Transverse colon (tissue), 4 donors: ENCODE results near the gene NACA2. TPM values are rescaled to one million over a fixed set of nuclear protein-coding genes. Genes with fewer than 3 reads are reported as not detected.

Experiments
- DNase-seq: peaks from one replicate; pipeline ENCODE4 v3.0.0-alpha.2; 2019
- H3K27ac ChIP-seq, 4 donors: fragments of 200-600 bp; sonication (generic); 2 replicates each; pipeline ENCODE4 v1.5.1; 2016 to 2018; ENCODE audit warnings: inconsistent platforms in 4 of 4
- H3K27me3 ChIP-seq: fragments of 200-600 bp; sonication (generic); 2 replicates; pipeline ENCODE4 v1.5.1; 2017; ENCODE audit warnings: inconsistent platforms
- H3K36me3 ChIP-seq, 4 donors: fragments of 200-600 bp; sonication (generic); 2 replicates each; pipeline ENCODE4 v1.5.1; 2017 to 2019; ENCODE audit warnings: inconsistent platforms in 4 of 4
- H3K4me1 ChIP-seq, 4 donors: fragments of 200-600 bp; sonication (generic); 2 replicates each; pipeline ENCODE4 v1.5.1; 2017 to 2020; ENCODE audit warnings: inconsistent platforms in 4 of 4
- H3K4me3 ChIP-seq, 4 donors: fragments of 200-600 bp; sonication (generic); 1 replicate in 1 of 4; 2 replicates in 3 of 4; pipeline versions ENCODE4 v1.5.1 to v1.6.1; 2017 to 2019; ENCODE audit warnings: inconsistent platforms in 4 of 4
- H3K9me3 ChIP-seq, 2 donors: fragments of 200-600 bp; sonication (generic); 2 replicates each; pipeline ENCODE4 v1.5.1; 2017 to 2019; ENCODE audit warnings: inconsistent platforms in 2 of 2
- EP300 ChIP-seq: sonication (generic); formaldehyde crosslinking; IDR thresholded peaks from one replicate; pipeline ENCODE4 v1.6.1; 2017; ENCODE audit warnings: antibody characterized with exemption, low read depth
- POLR2A ChIP-seq: fragments of 450-650 bp; IDR thresholded peaks from one replicate; pipeline ENCODE4 v1.6.1; 2016; ENCODE audit warnings: antibody characterized with exemption, mild to moderate bottlenecking, moderate library complexity
- POLR2AphosphoS5 ChIP-seq, 3 donors: sonication (generic); formaldehyde crosslinking; IDR thresholded peaks; one replicate each; pipeline ENCODE4 v1.6.1; 2016; ENCODE audit warnings: antibody characterized with exemption in 3 of 3
- WGBS, 2 donors: methylation state at CpG; one replicate each; pipeline ENCODE4 v1.1.5; 2018; ENCODE audit warnings: low coverage in 1 of 2; 5-methylcytosine and 5-hydroxymethylcytosine counted together
- in situ Hi-C, 4 donors: fragments of 200-750 bp; cut with MboI; loops; one replicate each; pipeline versions ENCODE4 v1.15.0 to v1.15.1; 2017; ENCODE audit warnings: low sequenced_read_pairs in 3 of 4, low pct_ligation_motif_present in 1 of 4, low pct_unique_long_range_greater_than_20kb in 1 of 4
- intact Hi-C: fragments of 100-400 bp; cut with DNase I; formaldehyde crosslinking; loops from one replicate; pipeline ENCODE4 v1.15.1; 2023; ENCODE audit warnings: low total_unique reads
- total RNA-seq, 4 donors: library from RNA; depleted of rRNA; stranded (reverse); fragments of >200 nt; gene quantifications; one replicate each; pipeline ENCODE4 v1.1.0, GENCODE V29; 2016
- TF ChIP-seq, protein P1 (sequence below), 5 experiments: fragments of 200-600 bp in 3 of 5; fragments of 450-650 bp in 2 of 5; sonication (generic) in 3 of 5; IDR thresholded peaks; 1 replicate in 2 of 5; 2 replicates in 3 of 5; pipeline ENCODE4 v1.5.1; 2016 to 2017; ENCODE audit warnings: antibody characterized with exemption in 5 of 5, inconsistent platforms in 3 of 5, mild to moderate bottlenecking in 2 of 5, moderate library complexity in 1 of 5

Gene NACA2
- total RNA-seq = not detected

- in situ Hi-C loops (no loop called here), intact Hi-C loops (no loop called here)
Measured at GRCh38 chr17:61591018-61591417, at the start of gene NACA2. Gene NACA2, minus strand, starts transcription at chr17:61591219. Its CDS starts 39 bp downstream, at chr17:61591180.

DNA sequence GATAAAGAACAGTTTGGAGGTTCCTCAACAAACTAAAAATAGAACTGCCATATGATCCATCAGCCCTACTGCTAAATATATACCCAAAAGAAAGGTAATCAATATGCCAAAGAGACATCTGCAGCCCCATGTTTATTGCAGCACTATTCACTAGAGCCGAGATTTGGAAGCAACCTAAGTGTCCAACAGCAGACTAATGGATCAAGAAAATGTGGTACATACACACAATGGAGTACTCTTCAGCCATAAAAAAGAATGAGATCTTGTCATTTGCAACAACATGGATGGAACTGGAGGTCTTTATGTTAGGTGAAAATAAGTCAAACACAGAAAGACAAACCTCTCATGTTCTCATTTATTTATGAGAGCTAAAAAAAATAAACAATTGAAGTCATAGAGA lies 48.8 kb upstream of the NACA2 start:
- no peak overlapping the region for H3K4me3 ChIP-seq
- H3K27ac ChIP-seq = no peak overlapping the region
- DNase-seq = no peak
- intact Hi-C loops (no loop called here), in situ Hi-C loops (loop anchor here (5.0 to 25.0 kb wide), 5 partner anchors 195 to 472 kb away; no protein-coding TSS in a partner anchor)
- no peak for TF ChIP-seq POLR2AphosphoS5 (IDR thresholded peaks at IDR 0.05)
- TF ChIP-seq, protein P1, sequence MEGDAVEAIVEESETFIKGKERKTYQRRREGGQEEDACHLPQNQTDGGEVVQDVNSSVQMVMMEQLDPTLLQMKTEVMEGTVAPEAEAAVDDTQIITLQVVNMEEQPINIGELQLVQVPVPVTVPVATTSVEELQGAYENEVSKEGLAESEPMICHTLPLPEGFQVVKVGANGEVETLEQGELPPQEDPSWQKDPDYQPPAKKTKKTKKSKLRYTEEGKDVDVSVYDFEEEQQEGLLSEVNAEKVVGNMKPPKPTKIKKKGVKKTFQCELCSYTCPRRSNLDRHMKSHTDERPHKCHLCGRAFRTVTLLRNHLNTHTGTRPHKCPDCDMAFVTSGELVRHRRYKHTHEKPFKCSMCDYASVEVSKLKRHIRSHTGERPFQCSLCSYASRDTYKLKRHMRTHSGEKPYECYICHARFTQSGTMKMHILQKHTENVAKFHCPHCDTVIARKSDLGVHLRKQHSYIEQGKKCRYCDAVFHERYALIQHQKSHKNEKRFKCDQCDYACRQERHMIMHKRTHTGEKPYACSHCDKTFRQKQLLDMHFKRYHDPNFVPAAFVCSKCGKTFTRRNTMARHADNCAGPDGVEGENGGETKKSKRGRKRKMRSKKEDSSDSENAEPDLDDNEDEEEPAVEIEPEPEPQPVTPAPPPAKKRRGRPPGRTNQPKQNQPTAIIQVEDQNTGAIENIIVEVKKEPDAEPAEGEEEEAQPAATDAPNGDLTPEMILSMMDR (IDR thresholded peaks at IDR 0.05) = no peak
- no peak for TF ChIP-seq POLR2A
- TF ChIP-seq EP300 = no peak
- no peaks in the 10 kb centered on the region for H3K36me3 ChIP-seq
- H3K9me3 ChIP-seq = peaks cover 0 to 9% of the 10 kb centered on the region in 2 donors
- peaks cover 19% of the 10 kb centered on the region for H3K27me3 ChIP-seq
- 65% methylated on average over 1 of the region's 1 CpG; no CpG with 5 or more reads in 1 of the 2 donors for WGBS, 2 donors
- H3K4me1 ChIP-seq = no peaks in the 10 kb centered on the region

More at GRCh38 chr17:61591018-61591417, at the start of gene NACA2:
- TF ChIP-seq POLR2AphosphoS5 (IDR thresholded peaks at IDR 0.05) (no peak), EP300 (no peak), POLR2A (no peak)
- TF ChIP-seq, protein P1 (IDR thresholded peaks at IDR 0.05) = no peak
- H3K27ac ChIP-seq = no peak within 1 kb of the TSS
- no peaks in the 10 kb centered on the region for H3K36me3 ChIP-seq
- H3K4me1 ChIP-seq = no peaks in the 10 kb centered on the region
- peaks cover 44% of the 10 kb centered on the region for H3K27me3 ChIP-seq
- 97 to 98% methylated on average over 9 to 16 of the region's 16 CpGs for WGBS, 2 donors
- no peak for DNase-seq
- H3K9me3 ChIP-seq = no peaks in the 10 kb centered on the region
- no peak within 1 kb of the TSS for H3K4me3 ChIP-seq

- intact Hi-C loops = no loop called here
- TF ChIP-seq, protein P1 (IDR thresholded peaks at IDR 0.05) = no peak
- TF ChIP-seq EP300 = no peak
- TF ChIP-seq POLR2AphosphoS5 (IDR thresholded peaks at IDR 0.05) = no peak
- TF ChIP-seq POLR2A = no peak
Measured at GRCh38 chr17:61638087-61638486, 47.1 kb upstream of the NACA2 start.

DNA sequence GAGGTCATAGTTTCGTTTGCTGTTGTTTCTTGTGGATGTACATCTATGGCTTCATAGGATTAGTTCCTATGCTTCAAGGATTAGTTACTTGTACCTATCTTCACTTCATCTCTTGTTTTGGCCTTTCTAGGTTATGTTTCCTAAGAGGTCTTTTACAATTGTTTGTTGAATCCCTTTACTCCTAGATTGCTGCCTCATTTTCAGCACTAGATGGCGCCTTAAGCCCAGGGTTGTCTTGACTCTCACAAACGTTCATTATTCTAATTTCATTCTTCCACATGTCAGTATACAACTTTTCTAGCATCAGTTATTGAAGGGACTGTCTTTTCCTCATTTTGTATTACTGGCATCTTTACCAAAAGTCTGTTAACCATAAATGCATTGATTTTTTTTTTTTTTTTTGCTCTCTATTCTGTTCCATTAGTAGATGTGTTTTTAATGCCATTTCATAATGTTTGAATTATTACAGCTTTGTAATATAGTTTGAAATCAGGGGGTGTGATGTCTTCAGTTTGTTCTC lies 45.0 kb upstream of the NACA2 start:
- TF ChIP-seq, protein P1 (IDR thresholded peaks at IDR 0.05) = peak; percentile 44 to 64 (median 53)
- TF ChIP-seq POLR2AphosphoS5 (IDR thresholded peaks at IDR 0.05) = no peak
- no peak for TF ChIP-seq POLR2A
- Histone ChIP-seq H3K9me3 (peaks cover 0 to 9% of the 10 kb centered on the region in 2 donors), H3K4me3 (no peak overlapping the region), H3K36me3 (no peaks in the 10 kb centered on the region), H3K27ac (no peak overlapping the region), H3K4me1 (no peaks in the 10 kb centered on the region), H3K27me3 (peaks cover 25% of the 10 kb centered on the region)
- intact Hi-C loops = no loop called here
- in situ Hi-C loops = loop anchor here (5.0 to 25.0 kb wide), 5 partner anchors 199 to 476 kb away; no protein-coding TSS in a partner anchor
- peak; percentile 45 for DNase-seq
- 11 to 29% methylated on average over 2 to 3 of the region's 3 CpGs for WGBS, 2 donors

More at GRCh38 chr17:61638087-61638486, 47.1 kb upstream of the NACA2 start:
- H3K9me3 ChIP-seq = peaks cover 0 to 9% of the 10 kb centered on the region in 2 donors
- no peak overlapping the region for H3K27ac ChIP-seq
- no peak for DNase-seq
- H3K4me1 ChIP-seq = no peaks in the 10 kb centered on the region
- H3K36me3 ChIP-seq = no peaks in the 10 kb centered on the region
- H3K27me3 ChIP-seq = peaks cover 19% of the 10 kb centered on the region
- 36 to 42% methylated on average over 1 of the region's 1 CpG for WGBS, 2 donors
- in situ Hi-C loops = loop anchor here (5.0 to 25.0 kb wide), 5 partner anchors 197 to 474 kb away; no protein-coding TSS in a partner anchor
- H3K4me3 ChIP-seq = no peak overlapping the region
